Liver (tissue), 3 donors: ENCODE measurements around the gene ACVR1.

ENCODE experiments used
- EGR1 ChIP-seq, 2 donors: IDR thresholded peaks; 2 replicates each; pipeline ENCODE4 v1.6.1; 2016 to 2018; ENCODE audit warnings: antibody characterized with exemption in 2 of 2, low read depth in 2 of 2
- JUND ChIP-seq, 2 donors: IDR thresholded peaks; 2 replicates each; pipeline ENCODE4 v1.6.1; 2016; ENCODE audit warnings: antibody characterized with exemption in 2 of 2
- MAX ChIP-seq: IDR thresholded peaks from 2 replicates; pipeline ENCODE4 v1.6.1; 2016; ENCODE audit warnings: antibody characterized with exemption
- RAD21 ChIP-seq, 2 donors: IDR thresholded peaks; 2 replicates each; pipeline ENCODE4 v1.6.1; 2016; ENCODE audit warnings: antibody characterized with exemption in 2 of 2, mild to moderate bottlenecking in 2 of 2
- REST ChIP-seq: IDR thresholded peaks from 2 replicates; pipeline ENCODE4 v1.6.1; 2016; ENCODE audit warnings: antibody characterized with exemption, mild to moderate bottlenecking
- RXRA ChIP-seq, 2 donors: IDR thresholded peaks; 2 replicates each; pipeline ENCODE4 v1.6.1; 2017 to 2018; ENCODE audit warnings: antibody characterized with exemption in 2 of 2, mild to moderate bottlenecking in 1 of 2
- SP1 ChIP-seq: IDR thresholded peaks from 2 replicates; pipeline ENCODE4 v1.6.1; 2018; ENCODE audit warnings: antibody characterized with exemption, mild to moderate bottlenecking
- YY1 ChIP-seq: IDR thresholded peaks from 2 replicates; pipeline ENCODE4 v1.6.1; 2016; ENCODE audit warnings: antibody characterized with exemption, mild to moderate bottlenecking
- TF ChIP-seq, protein P1 (sequence below): fragments of 150-350 bp; IDR thresholded peaks from 2 replicates; pipeline ENCODE4 v1.5.1; 2017; ENCODE audit warnings: improper control_type of control experiment, low read depth, low read length; ENCODE audit not compliant: missing input control
- TF ChIP-seq, protein P2 (sequence below): IDR thresholded peaks from 2 replicates; pipeline ENCODE4 v1.6.1; 2016; ENCODE audit warnings: antibody characterized with exemption
- donor health status: healthy.
- donor health status: healthy.

DNA sequence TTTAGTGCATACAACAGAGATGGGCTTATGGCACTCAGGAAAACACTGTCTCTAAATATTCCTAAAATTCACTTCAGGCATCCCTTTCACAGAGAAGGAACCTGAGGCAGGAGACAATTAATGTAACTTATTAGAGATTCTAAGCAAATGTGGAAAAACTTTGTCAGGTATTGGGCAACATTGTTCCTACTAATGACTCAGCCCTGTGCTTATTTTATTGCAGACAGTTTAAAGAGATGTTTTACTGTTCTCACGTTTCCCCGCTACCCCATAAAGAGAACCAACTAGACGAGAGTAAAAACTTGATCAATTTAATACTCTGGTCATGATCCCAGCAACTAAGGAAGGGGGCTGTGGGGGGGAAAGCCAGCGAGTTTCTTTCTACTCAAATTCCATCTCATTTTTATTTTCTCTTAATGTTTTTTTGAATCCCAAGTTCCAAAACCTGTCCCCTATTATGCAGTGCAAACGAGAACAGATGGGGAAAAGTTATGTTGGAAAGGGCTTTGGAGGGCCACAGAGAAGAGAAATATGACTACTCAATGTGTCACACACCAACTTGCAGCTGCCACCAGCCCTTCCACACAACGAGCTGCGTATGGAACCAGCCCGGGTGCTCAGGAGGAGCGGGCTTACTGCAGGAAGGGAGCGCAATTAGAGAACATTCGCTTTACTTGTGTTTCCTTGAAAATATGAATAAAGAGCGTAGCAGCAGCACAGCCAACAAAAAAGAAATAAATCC lies 18.7 kb upstream of the ACVR1 start:
- TF ChIP-seq, protein P1, sequence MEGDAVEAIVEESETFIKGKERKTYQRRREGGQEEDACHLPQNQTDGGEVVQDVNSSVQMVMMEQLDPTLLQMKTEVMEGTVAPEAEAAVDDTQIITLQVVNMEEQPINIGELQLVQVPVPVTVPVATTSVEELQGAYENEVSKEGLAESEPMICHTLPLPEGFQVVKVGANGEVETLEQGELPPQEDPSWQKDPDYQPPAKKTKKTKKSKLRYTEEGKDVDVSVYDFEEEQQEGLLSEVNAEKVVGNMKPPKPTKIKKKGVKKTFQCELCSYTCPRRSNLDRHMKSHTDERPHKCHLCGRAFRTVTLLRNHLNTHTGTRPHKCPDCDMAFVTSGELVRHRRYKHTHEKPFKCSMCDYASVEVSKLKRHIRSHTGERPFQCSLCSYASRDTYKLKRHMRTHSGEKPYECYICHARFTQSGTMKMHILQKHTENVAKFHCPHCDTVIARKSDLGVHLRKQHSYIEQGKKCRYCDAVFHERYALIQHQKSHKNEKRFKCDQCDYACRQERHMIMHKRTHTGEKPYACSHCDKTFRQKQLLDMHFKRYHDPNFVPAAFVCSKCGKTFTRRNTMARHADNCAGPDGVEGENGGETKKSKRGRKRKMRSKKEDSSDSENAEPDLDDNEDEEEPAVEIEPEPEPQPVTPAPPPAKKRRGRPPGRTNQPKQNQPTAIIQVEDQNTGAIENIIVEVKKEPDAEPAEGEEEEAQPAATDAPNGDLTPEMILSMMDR = no peak
- no peak for TF ChIP-seq RXRA (IDR thresholded peaks at IDR 0.05)
- TF ChIP-seq MAX = no peak
- TF ChIP-seq RAD21 (IDR thresholded peaks at IDR 0.05) = no peak
- no peak for TF ChIP-seq JUND (IDR thresholded peaks at IDR 0.05)
- no peak for TF ChIP-seq SP1
- TF ChIP-seq YY1 = no peak
- no peak for TF ChIP-seq EGR1 (IDR thresholded peaks at IDR 0.05; ENCODE audit: low read depth in 2 of 2)
- TF ChIP-seq, protein P2, sequence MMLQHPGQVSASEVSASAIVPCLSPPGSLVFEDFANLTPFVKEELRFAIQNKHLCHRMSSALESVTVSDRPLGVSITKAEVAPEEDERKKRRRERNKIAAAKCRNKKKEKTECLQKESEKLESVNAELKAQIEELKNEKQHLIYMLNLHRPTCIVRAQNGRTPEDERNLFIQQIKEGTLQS = no peak
- no peak for TF ChIP-seq REST
